GM18858 (cell line): ENCODE measurements around the gene MICAL3.
A peak's percentile ranks its signal among the peaks of the same experiment; 100 is the strongest.

Experiments
- ATAC-seq: cut with Tn5 transposase; IDR thresholded peaks from one replicate; pipeline ENCODE4 v1.9.1; 2021; ENCODE audit not compliant: unreplicated experiment

The MICAL3 gene

GRCh38 chr22:17785185-17786184, 238.9 kb downstream of the MICAL3 start:
- no peak for ATAC-seq

- ATAC-seq, result no peak
Measured at GRCh38 chr22:17784776-17785175, 239.6 kb downstream of the MICAL3 start.

DNA sequence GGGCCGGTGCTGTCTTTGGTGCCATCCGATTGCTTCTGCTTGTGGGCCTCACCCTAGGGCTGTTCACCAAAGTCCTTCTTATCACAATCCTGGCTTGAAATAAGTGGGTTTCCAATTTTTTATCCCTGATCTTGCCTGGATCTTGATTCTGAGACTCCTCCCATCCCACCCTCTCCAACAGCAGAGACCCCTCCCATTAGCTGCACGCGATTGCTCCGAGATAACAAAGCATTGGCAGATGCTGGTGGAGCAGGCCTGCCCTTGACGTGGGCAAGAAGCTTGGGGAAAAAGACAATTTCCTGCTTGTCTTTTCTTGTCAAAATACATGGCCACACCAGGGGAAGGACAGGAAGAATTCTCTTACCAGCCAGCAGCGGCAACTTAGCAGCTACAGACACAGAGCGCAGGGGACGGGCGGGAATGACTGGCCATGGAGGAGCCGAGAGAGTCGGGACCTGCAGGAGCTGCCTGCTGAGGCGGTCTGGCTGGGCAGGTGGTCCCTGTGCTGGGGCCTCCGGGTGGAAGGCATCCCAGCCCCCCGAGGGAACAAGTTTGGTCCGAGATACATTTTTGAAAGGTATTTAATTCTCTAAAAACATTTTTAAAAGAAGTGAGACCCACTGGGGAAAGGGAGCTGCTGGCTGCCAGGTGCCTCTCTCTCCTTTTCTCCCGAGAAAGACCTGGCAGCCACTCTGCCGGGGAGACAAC, 240.4 kb downstream of the MICAL3 start:
- ATAC-seq, result no peak

- ATAC-seq, result no peak
Measured at GRCh38 chr22:17783312-17783711, 241.0 kb downstream of the MICAL3 start.

DNA sequence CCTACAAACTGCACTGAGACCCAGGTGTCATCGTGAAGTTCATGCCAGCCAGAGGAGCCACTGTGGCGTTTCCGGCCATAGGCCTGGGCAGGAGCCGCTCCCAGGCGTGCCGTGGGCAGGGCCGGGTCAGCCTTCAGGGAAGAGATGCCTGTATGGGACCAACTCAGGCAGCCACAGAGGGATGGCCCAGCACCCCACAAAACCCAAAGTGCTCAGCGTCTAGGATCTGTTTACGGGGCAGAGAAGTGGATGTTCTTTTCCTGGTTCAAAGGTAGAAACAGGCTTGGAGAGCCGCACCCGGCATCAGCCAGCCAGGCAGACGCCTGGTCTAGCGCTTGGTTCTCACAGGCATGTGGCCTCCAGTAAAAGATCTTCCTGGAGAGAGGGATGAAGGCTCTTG, 241.7 kb downstream of the MICAL3 start:
- ATAC-seq, result no peak

DNA sequence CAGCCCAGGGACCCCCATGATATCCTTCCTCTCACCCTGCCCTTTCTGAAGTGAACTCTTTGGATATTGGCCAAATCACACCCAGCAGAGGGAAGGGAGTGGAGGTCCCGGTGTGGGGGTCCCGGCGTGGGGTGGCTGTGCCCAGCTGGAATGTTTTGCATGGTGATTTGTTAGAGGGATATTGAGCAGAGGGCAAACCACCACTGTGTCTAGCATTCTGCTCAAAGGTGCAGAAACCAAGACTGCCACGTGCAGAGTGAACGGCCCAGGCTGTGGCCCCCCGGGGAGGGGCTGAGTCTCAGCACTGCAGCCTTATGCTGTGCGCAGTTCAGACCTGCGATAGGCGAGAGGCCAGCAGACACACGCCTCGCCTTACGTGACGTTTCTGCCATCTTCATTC, 242.2 kb downstream of the MICAL3 start:
- no peak for ATAC-seq

- peak; percentile 34 for ATAC-seq
Measured at GRCh38 chr22:17781319-17782031, 242.9 kb downstream of the MICAL3 start.

DNA sequence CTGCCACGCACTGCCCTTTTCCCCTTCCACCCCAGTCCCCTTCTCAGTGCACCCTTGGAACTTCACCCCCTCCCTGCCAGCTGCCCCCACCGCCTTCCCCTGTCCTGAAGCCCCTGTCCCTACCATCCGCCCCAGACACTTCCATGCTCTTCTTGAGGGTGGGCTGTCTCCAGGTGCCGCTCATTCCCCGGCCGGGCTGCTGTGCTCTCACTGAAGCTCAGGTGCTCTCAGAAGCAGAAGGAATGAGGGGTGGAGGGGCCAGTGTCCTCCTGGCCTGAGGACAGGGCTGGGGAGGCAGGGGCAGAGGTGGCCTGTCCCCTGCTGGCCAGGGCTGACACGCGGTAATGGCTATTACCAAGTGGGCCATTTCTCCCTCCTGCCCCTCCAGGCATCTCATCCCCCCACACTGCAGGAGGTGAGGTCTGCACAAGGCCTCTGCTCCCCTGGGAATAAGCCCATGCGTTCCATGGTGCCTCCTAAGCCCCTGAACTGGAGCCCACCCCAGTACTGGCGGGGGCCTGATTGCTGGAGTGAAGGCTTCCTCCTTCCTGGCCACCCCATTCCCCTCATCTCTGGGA, 243.5 kb downstream of the MICAL3 start:
- no peak for ATAC-seq

GRCh38 chr22:17780116-17780740, 244.1 kb downstream of the MICAL3 start:
- no peak for ATAC-seq

DNA sequence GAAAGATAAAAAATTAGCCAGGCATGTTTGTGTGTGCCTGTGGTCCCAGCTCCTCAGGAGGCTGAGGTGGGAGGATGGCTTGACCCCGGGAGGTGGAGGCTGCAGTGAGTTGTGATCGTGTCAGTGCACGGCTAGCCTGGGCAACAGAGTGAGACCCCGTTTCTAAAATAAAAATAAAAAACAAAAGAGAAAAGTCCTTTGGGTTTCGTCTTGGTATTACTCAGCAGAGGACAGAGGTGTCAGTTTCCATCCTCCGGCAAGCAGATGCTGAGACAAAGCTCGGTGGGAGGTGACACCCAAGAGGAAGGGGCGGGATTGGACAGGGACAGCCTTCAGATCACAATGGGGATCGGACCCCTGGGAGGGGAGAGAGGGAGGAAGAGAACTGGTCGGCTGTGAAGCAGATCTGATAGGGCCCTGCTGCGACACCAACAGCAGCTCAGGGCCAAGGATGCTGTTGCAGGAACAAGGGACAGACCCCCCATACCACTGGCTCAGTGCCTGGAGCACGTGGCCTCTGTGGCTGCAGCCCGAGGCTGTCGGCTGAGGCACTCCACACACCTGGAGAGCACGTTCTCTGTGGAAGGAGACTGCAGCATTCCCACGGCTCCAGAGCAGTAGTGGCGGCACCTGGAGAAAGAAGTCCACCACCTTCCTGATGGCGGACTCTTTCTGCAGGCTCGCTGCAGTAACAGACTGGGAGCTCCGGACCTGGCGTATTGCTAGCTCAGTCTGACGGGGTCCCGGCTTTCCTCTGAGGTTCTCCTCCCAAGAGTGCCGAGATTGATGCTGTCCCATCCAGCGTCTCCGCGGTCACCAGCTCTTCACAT, 244.9 kb downstream of the MICAL3 start:
- no peak for ATAC-seq

DNA sequence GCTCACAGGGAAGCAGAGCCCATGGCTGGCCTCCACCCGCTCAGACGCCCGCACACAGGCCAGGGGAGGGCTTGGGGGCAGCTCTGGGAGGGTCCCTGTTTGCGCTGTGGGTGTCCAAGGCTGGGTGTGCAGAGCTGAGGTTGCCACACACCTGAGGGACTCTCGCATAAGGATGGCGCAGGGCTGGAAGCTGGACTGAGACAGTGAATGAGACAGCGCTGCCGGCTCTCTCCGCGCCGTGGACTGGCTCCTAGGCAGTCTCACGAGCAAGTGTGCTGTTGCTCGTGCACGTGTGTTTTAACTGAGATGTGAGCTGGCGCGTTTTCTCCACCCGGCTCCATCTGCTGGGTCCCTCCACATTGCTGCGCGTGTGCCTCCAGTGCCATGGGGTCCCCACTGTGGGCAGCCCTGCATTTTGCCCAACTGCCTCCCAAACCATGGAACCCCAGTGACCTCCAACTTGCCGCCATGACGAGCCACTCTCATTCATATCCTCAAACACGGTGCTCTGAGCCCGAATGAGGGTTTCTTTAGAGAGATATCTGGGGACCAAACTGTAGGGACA, 245.9 kb downstream of the MICAL3 start:
- ATAC-seq, result no peak

- ATAC-seq, result no peak
Measured at GRCh38 chr22:17777717-17778044, 246.7 kb downstream of the MICAL3 start.

- ATAC-seq, result no peak
Measured at GRCh38 chr22:17777005-17777716, 247.2 kb downstream of the MICAL3 start.

DNA sequence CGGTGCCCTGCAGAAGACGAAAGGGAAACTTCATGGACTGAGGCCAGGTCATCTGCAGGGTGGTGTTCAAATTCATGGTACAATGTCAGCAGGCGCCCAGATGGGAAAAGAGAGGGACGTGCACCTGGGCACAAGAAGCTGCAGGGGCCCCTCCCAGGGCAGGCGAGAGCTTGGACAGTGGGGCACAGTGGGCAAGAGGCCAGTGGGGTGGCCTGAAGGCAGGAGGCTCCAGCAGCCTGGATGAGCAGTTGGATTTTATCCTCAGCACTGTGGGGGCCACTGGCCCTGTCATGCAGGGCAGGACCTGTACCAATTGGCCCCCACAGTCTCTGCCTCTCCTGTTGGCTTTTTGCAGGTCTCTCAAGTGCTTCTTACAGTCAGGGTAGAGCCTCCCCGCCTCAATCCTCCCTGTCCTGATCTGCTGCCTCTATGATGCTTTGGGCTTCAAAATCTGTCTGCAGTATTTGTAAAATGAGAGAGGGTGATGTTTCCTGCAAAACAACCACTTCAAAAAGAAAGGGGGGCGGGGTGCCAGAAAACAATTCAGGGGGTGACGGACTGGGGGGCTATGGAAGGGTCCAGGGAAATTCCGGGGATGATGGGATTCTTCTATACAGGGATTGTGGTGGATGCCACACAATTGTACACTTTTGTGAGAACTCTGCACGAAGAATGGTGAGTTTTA, 248.4 kb downstream of the MICAL3 start:
- ATAC-seq, result no peak

DNA sequence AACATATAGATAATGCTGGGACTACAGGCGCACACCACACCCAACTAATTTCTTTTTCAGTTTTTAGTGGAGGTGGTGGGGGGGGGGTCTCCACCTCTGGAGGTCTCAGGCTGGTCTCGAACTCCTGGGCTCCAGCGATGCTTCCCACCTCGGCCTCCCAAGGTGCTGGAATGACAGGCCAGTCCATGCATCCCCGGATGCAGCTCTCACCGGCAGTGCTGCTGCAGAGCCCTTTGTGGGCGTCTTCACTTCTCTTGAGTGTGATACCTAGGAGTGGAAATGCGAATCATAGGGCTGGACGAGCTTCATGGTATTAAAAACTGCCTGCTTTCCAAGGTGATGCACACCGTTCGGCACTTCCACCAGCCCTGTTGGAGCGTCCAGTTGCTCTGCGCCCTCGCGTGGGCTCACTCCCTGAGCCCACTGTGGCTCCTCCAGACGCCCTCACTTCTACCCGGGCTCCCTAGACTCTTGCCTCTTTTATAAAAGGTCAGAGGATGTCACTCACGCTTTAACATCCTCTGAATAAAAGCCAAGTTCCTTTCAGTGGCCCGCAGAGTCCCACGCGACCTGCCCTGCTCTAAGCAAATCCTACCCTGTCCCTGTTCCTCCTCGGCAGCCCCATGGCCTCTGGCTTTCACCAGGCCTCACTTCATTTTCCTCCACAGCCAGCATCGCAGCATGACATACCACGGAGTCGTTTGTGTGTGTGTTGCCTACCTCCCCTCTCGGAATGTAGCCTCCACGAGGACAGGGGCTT, 249.3 kb downstream of the MICAL3 start:
- no peak for ATAC-seq

- ATAC-seq, result no peak
Measured at GRCh38 chr22:17774206-17774925, 250.0 kb downstream of the MICAL3 start, which contains the start of gene BID. BID (minus strand) TSS chr22:17774469; CDS start chr22:17750116, 24,353 bp downstream.
